ENCODE data around the gene RPS3.
A peak's percentile ranks its signal among the peaks of the same experiment; 100 is the strongest.
"Not testable (repeated sequence)": the region's sequence is repeated elsewhere in the genome, so short reads cannot be mapped to it uniquely, and the experiment has no call there.

Gene RPS3

GRCh38 chr11:75380716-75381420 is 18.4 kb upstream of the RPS3 start:
- DNase-seq = no peak

GRCh38 chr11:75383246-75383645 is 16.1 kb upstream of the RPS3 start:
- no peak for DNase-seq

GRCh38 chr11:75384438-75385080 is 14.8 kb upstream of the RPS3 start:
- peak; percentile 85 for DNase-seq

GRCh38 chr11:75386942-75387630 is 12.2 kb upstream of the RPS3 start:
- no peak for DNase-seq

GRCh38 chr11:75387736-75388294 is 11.5 kb upstream of the RPS3 start:
- no peak for DNase-seq

- DNase-seq = peak; percentile 60
Observed at GRCh38 chr11:75388386-75389275, 10.7 kb upstream of the RPS3 start.

GRCh38 chr11:75389276-75389605 is 10.1 kb upstream of the RPS3 start:
- no peak for DNase-seq

- no peak for DNase-seq
Observed at GRCh38 chr11:75389925-75390324, 9.4 kb upstream of the RPS3 start.

GRCh38 chr11:75394085-75394840 is 5.1 kb upstream of the RPS3 start:
- no peak for DNase-seq

- DNase-seq = no peak
Observed at GRCh38 chr11:75398906-75399305, 412 bp upstream of the RPS3 start.

GRCh38 chr11:75400146-75400865 is 988 bp downstream of the RPS3 start:
- no peak for DNase-seq

GRCh38 chr11:75402002-75402773 is 2.9 kb downstream of the RPS3 start:
- no peak for DNase-seq

GRCh38 chr11:75403037-75403436 is 3.7 kb downstream of the RPS3 start:
- no peak for DNase-seq

- DNase-seq = no peak
Observed at GRCh38 chr11:75403983-75404658, 4.8 kb downstream of the RPS3 start.

- DNase-seq = no peak
Observed at GRCh38 chr11:75406338-75406777, 7.0 kb downstream of the RPS3 start.

- no peak for DNase-seq
Observed at GRCh38 chr11:75408957-75409219, 9.6 kb downstream of the RPS3 start.

GRCh38 chr11:75409971-75410370 is 10.7 kb downstream of the RPS3 start:
- DNase-seq = not testable (repeated sequence)

GRCh38 chr11:75413146-75413545 is 13.8 kb downstream of the RPS3 start:
- DNase-seq = not testable (repeated sequence)

GRCh38 chr11:75413864-75414263 is 14.5 kb downstream of the RPS3 start:
- no peak for DNase-seq
